HS-27A (cell line): ENCODE measurements around the gene POPDC2.
"Not testable (repeated sequence)": the region's sequence is repeated elsewhere in the genome, so short reads cannot be mapped to it uniquely, and the experiment has no call there.

Experiments used
- DNase-seq: peaks from one replicate; pipeline ENCODE4 v3.0.0-alpha.2; 2012; ENCODE audit warnings: low read depth, missing footprints

Gene POPDC2

GRCh38 chr3:119613201-119613600, 47.2 kb downstream of the POPDC2 start:
- no peak for DNase-seq

DNA sequence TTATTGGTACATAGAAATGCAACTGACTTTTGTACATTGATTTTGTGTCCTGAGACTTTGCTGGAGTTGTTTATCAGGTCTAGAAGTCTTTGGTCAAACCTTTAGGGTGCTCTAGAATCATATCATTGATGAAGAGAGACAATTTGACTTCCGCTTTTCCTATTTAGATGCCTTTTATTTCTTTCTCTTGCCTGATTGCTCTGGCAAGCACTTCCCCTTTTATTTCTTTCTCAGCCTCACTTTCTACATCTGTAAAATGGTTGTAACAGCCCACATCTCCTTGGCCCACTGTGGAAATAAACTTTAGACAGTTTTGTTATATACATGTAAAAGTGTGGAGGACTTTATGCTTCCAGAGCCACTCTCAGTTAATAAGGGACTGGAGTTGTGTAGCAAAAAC, 48.7 kb downstream of the POPDC2 start:
- DNase-seq: no peak

DNA sequence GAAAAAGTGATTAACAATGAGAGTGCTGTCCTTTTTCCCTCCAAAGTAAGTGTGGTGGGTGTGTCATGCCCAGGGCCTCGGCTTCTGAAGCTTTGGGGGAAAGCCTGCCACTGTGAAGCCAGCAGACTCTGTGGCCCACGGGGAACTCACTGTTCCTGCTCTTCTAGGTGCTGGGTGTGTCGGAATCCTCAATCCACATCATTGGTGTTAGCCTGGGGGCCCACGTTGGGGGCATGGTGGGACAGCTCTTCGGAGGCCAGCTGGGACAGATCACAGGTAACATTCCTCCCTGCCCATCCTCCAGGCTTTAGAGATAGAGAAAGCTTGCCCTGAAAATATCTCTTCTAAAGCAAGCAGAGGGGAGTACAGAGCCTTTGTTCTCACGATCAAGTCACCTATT, 51.1 kb downstream of the POPDC2 start:
- no peak for DNase-seq

GRCh38 chr3:119608405-119609000, 51.9 kb downstream of the POPDC2 start:
- DNase-seq: no peak

DNA sequence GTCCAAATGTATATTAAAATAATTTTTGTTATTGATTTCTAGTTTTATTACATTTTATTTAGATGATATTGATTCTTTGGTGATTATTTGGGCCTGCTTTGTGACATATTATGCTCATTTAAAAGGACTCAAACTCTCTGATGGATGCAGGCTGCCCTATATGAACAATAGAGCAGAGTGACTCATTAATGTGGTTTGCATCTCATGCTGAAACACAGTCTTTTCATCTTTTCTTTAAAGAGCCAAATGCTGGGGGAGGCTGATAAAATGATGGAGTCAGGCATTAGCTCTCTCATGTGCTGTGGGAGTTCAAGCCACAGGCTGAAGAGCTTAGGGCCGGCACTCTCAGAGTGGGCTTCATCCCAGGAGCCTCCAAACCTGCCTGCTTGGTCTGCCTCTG, 55.5 kb downstream of the POPDC2 start:
- no peak for DNase-seq

DNA sequence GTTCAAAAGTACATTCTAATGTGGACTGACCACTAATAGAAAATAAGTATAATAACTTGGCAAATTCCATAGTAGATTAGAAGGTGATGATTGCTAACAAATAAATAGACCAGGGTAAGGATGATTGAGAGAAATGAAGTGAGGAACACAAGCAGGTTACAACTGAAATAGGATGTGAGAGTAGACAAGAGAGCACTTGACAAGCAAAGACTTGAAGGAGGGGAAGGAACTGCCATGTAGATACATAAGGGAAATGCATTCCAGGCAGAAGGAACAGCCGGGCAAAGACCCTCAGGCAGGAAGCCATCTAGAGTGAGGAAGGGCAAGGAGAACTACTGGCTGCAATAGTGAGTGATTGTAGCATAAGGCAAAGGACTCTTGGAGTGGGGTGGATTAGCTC, 57.7 kb downstream of the POPDC2 start:
- DNase-seq: no peak

GRCh38 chr3:119601154-119601553, 59.2 kb downstream of the POPDC2 start:
- DNase-seq: no peak

- DNase-seq: no peak
Measured at GRCh38 chr3:119600732-119601131, 59.7 kb downstream of the POPDC2 start.

GRCh38 chr3:119599558-119600174, 60.7 kb downstream of the POPDC2 start:
- no peak for DNase-seq

- DNase-seq: no peak
Measured at GRCh38 chr3:119598410-119599098, 61.8 kb downstream of the POPDC2 start.

GRCh38 chr3:119597548-119598288, 62.7 kb downstream of the POPDC2 start, which contains the start of gene PLA1A:
Gene PLA1A, plus strand, starts transcription at chr3:119597885. Its CDS starts 29 bp downstream, at chr3:119597914.
- no peak for DNase-seq

DNA sequence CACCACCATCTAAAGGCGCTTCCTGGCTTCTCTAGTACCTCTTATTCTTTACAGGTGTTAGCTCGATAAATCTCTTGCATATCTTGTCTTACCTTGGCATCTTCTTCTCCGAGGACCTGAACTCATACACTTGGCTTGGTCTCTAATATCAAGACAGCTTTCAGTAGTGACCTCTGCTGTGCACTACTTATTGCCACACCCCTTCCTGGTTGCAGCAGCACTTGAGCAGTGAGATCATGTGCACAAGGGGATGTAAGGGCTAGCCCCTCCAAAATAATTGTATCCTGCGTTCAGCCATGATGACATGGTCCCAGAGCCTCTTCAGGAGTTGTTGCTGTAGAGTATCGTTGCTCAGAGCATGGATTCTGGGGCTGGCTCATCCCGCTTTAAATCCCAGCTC, 64.0 kb downstream of the POPDC2 start:
- no peak for DNase-seq

GRCh38 chr3:119595639-119596334, 64.6 kb downstream of the POPDC2 start:
- DNase-seq: no peak

DNA sequence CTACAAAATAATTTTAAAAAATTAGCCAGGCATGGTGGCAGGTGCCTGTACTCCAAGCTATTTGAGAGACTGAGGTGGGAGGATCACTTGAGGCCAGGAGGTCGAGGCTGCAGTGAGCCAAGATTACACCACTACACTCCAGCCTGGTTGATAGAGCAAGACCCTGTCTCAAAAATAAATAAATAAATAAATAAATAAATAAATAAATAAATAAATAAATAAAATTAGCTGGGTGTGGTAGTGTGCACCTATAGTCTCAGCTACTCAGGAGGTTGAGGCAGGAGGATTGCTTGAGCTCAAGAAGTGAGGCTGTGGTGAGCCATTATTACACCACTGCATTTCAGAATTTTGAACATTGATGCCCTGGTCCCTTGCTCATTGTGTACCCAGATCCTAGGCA, 65.5 kb downstream of the POPDC2 start:
- DNase-seq: not testable (repeated sequence)

DNA sequence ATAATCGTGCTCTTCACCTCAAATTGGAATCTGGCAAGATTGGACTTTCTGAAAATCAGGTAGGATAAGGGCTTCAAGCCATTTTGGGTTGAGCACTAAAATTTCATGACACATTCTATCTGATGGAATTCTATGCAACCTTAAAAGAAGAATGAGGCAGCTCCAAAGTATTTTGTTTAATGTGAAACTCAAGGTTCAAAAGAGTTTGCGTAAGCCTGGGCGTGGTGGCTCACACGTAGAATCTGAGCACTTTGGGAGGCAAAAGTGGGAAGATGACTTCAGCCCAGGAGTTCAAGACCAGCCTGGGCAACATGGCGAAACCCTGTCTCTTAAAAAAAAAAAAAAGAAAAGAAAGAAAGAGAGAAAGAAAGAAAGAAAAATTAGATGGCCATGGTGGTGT, 66.3 kb downstream of the POPDC2 start:
- DNase-seq: no peak

- no peak for DNase-seq
Measured at GRCh38 chr3:119592861-119593260, 67.5 kb downstream of the POPDC2 start.
